IgD-negative memory B cell (primary cell): ENCODE results near the gene TOP1. TPM values are rescaled to one million over a fixed set of nuclear protein-coding genes. Genes with fewer than 3 reads are reported as not detected.
"Not testable (repeated sequence)": the region's sequence is repeated elsewhere in the genome, so short reads cannot be mapped to it uniquely, and the experiment has no call there.

Experiments
- H3K27ac Mint-ChIP-seq, 3 donors: one replicate each; pipeline ENCODE4 v1.8.0; 2020 to 2022; ENCODE audit warnings: mild to moderate bottlenecking in 3 of 3, mixed read lengths in 3 of 3, moderate library complexity in 1 of 3
- H3K27me3 Mint-ChIP-seq: one replicate; pipeline ENCODE4 v1.8.0; 2021; ENCODE audit warnings: mixed read lengths
- H3K36me3 Mint-ChIP-seq: one replicate; pipeline ENCODE4 v1.8.0; 2020; ENCODE audit warnings: mild to moderate bottlenecking, mixed read lengths
- H3K4me1 Mint-ChIP-seq, 3 donors: one replicate each; pipeline ENCODE4 v1.8.0; 2020 to 2022; ENCODE audit warnings: mixed read lengths in 3 of 3, mild to moderate bottlenecking in 1 of 3
- H3K4me3 Mint-ChIP-seq, 4 donors: one replicate each; pipeline ENCODE4 v1.8.0; 2020 to 2022; ENCODE audit warnings: mild to moderate bottlenecking in 4 of 4, mixed read lengths in 4 of 4, moderate library complexity in 3 of 4
- H3K9me3 Mint-ChIP-seq, 3 donors: one replicate each; pipeline ENCODE4 v1.8.0; 2020 to 2021; ENCODE audit warnings: mixed read lengths in 3 of 3, mild to moderate bottlenecking in 1 of 3
- polyA plus RNA-seq: library from polyadenylated mRNA; unstranded; fragments of 300-500 nt; fragmentation: Illumina TruSeq; gene quantifications from one replicate; pipeline ENCODE4 v1.2.3, GENCODE V29; 2021

TOP1 gene
- polyA plus RNA-seq, 1 donor from 2014 or later = 17.0 TPM

DNA sequence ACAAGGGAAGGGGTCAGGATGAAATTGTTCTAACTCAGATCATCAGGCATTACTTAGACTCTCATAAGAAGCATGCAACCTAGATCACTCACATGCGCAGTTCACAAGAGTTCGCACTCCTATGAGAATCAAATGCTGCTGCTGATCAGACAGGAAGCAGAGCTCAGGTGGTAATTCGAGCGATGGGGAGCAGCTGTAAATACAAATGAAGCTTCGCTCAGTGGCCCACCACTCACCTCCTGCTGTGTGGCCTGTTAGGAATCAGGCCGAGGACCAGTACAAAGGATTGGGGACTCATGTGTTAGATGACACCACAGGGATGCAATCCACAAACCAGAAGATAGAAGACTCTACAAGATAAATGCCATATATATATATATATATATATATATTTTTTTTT lies 31.5 kb upstream of the TOP1 start:
- Mint-ChIP-seq H3K27ac (no peak overlapping the region), H3K4me3 (no peak overlapping the region), H3K27me3 (no peaks in the 10 kb centered on the region), H3K9me3 (peaks cover 0 to 3% (median 0%) of the 10 kb centered on the region in 3 donors), H3K36me3 (no peaks in the 10 kb centered on the region), H3K4me1 (peaks cover 7 to 14% (median 13%) of the 10 kb centered on the region in 3 donors)

GRCh38 chr20:40999841-41000240 lies 28.8 kb upstream of the TOP1 start:
- Mint-ChIP-seq H3K9me3 (peaks cover 0 to 3% (median 0%) of the 10 kb centered on the region in 3 donors), H3K27ac (no peak overlapping the region), H3K36me3 (no peaks in the 10 kb centered on the region), H3K4me3 (no peak overlapping the region), H3K4me1 (peaks cover 13 to 14% (median 13%) of the 10 kb centered on the region in 3 donors), H3K27me3 (no peaks in the 10 kb centered on the region)

- Mint-ChIP-seq H3K36me3 (no peaks in the 10 kb centered on the region), H3K4me1 (peaks cover 13 to 14% (median 13%) of the 10 kb centered on the region in 3 donors), H3K4me3 (no peak overlapping the region), H3K27ac (no peak overlapping the region), H3K9me3 (peaks cover 0 to 5% (median 0%) of the 10 kb centered on the region in 3 donors), H3K27me3 (no peaks in the 10 kb centered on the region)
Measured at GRCh38 chr20:41000628-41001027, 28.0 kb upstream of the TOP1 start.

GRCh38 chr20:41001497-41001896 lies 27.1 kb upstream of the TOP1 start:
- Mint-ChIP-seq H3K27me3 (no peaks in the 10 kb centered on the region), H3K4me3 (no peak overlapping the region), H3K36me3 (no peaks in the 10 kb centered on the region)

GRCh38 chr20:41002842-41003142 lies 25.8 kb upstream of the TOP1 start:
- H3K27me3 Mint-ChIP-seq = no peaks in the 10 kb centered on the region
- H3K36me3 Mint-ChIP-seq = no peaks in the 10 kb centered on the region
- no peak overlapping the region for H3K27ac Mint-ChIP-seq
- peak overlapping the region in 1 of 4 donors; percentile 84 for H3K4me3 Mint-ChIP-seq
- H3K9me3 Mint-ChIP-seq = peaks cover 0 to 5% (median 0%) of the 10 kb centered on the region in 3 donors
- peaks cover 8 to 17% (median 13%) of the 10 kb centered on the region in 3 donors for H3K4me1 Mint-ChIP-seq

More at GRCh38 chr20:41001497-41001896, 27.1 kb upstream of the TOP1 start:
- Mint-ChIP-seq H3K9me3 (peaks cover 0 to 5% (median 0%) of the 10 kb centered on the region in 3 donors), H3K27ac (no peak overlapping the region), H3K4me1 (peaks cover 13 to 14% (median 13%) of the 10 kb centered on the region in 3 donors)

- Mint-ChIP-seq H3K4me1 (peaks cover 12 to 22% (median 18%) of the 10 kb centered on the region in 3 donors), H3K9me3 (peaks cover 0 to 5% (median 0%) of the 10 kb centered on the region in 3 donors), H3K36me3 (no peaks in the 10 kb centered on the region), H3K27me3 (no peaks in the 10 kb centered on the region), H3K4me3 (peak overlapping the region; percentile 12 to 84 (median 68)), H3K27ac (peak overlapping the region in 1 of 3 donors; percentile 70)
Measured at GRCh38 chr20:41003143-41003935, 25.3 kb upstream of the TOP1 start.

DNA sequence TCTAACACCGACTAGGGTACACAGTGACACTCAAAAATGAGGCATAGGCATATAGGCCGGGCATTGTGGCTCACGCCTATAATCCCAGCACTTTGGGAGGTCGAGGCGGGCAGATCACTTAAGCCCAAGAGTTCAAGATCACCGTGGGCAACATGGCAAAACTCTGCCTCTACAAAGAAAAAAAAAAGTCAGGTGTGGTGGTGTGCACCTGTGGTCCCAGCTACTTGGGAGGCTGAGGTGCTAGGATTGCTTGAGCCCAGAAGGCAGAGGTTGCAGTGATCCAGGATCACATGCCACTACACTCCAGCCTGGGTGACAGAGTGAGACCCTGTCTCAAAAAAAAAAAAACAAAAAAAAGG lies 24.7 kb upstream of the TOP1 start:
- Mint-ChIP-seq H3K27ac (peak overlapping the region in 1 of 3 donors; percentile 70), H3K4me3 (peak overlapping the region in 3 of 4 donors; percentile 56 to 84 (median 80)), H3K4me1 (peaks cover 14 to 21% (median 19%) of the 10 kb centered on the region in 3 donors)
- H3K36me3 Mint-ChIP-seq, H3K27me3 Mint-ChIP-seq, H3K9me3 Mint-ChIP-seq: not testable (repeated sequence)

DNA sequence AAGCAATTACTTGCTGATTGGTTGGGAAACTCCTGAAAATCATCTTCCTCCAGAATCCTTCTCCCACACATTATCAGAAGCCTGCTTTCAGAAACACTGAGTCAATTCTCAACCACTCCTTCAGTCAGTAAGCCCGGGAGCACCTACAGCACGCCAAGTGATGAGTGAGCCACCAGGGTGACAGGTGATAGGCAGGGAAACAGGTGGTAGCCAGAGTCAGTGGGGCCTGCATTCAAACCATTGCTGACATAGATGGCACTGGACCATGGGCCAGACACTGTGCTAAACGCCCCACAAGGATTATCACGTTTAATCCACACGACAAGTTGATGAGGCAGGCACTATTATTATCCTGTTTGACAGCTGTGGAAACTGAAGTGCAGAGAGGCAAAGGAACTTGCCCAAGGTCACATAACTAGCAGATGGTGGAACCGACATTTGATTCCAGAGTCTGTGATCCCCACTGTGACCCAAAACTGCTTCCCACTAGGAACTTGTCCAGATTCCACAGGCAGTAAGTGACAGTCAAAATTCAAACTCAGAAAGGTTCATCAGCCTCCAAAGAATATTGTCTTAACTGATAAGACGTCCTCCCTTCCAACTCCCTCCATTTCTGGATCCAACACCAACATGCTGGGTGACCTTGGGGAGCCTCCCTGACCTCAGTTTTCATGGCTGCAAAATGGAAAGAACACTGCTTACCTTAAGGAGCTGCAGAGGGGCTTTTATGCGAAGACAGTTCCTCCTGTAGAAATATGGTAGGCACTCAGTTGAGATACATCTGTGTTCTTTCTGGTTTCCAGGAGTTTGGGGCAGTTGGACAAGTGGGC lies 23.9 kb upstream of the TOP1 start:
- H3K4me3 Mint-ChIP-seq = no peak overlapping the region
- no peak overlapping the region for H3K27ac Mint-ChIP-seq
- H3K4me1 Mint-ChIP-seq = peaks cover 15 to 19% (median 17%) of the 10 kb centered on the region in 3 donors
- H3K36me3 Mint-ChIP-seq = no peaks in the 10 kb centered on the region
- H3K27me3 Mint-ChIP-seq = no peaks in the 10 kb centered on the region
- H3K9me3 Mint-ChIP-seq = peaks cover 0 to 4% (median 0%) of the 10 kb centered on the region in 3 donors

DNA sequence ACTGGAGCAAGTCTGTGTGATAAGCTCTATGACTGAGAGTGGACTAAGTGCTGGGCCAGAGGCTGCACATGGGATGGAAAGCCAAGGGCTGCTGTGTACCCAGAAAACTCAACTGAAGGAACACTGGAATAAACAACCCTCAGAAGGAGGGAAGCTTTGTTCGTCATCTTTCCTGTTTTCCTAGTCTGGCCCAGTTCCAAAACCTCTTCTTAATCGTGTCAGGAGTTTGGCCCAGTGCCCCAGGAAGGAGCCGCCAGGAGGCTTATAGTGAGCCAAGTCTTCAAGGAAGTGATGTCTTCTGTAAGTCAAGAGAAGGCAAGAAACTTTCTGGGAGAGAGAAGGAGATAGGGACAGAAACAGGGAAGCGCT lies 23.3 kb upstream of the TOP1 start:
- Mint-ChIP-seq H3K36me3 (no peaks in the 10 kb centered on the region), H3K9me3 (peaks cover 0 to 2% (median 0%) of the 10 kb centered on the region in 3 donors), H3K4me3 (no peak overlapping the region), H3K27ac (no peak overlapping the region), H3K4me1 (peaks cover 17 to 22% (median 17%) of the 10 kb centered on the region in 3 donors), H3K27me3 (no peaks in the 10 kb centered on the region)

- Mint-ChIP-seq H3K9me3 (peaks cover 0 to 2% (median 0%) of the 10 kb centered on the region in 3 donors), H3K27ac (no peak overlapping the region), H3K4me1 (peaks cover 17 to 22% (median 18%) of the 10 kb centered on the region in 3 donors), H3K4me3 (no peak overlapping the region), H3K36me3 (no peaks in the 10 kb centered on the region), H3K27me3 (no peaks in the 10 kb centered on the region)
Measured at GRCh38 chr20:41006126-41006935, 22.3 kb upstream of the TOP1 start.

DNA sequence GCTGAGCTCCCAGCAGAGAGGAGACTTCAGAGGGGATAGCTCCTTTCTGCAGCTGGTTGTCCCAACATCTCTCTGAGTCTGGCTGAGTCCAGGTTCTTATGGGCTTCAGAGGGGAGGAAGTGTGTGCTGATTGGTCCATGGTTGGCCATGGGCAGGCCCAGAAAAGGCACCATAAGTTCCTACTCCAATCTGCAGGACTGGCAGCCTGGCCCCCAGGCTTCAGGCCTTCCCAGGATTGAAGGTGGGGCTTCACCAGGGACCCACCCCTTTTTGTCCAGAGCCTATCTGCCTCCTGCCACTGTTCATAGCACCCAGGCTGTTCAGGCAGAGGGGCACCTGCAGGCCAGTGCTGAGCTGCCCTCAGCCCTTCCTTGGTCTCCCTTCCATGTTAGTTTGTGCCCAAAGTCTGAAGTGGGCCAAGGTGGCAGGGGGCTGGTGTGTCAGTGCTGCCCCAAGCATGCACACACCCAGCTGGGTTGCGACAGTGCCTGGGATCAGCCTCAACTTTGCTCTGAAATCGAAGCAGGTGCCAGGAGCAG lies 21.6 kb upstream of the TOP1 start:
- Mint-ChIP-seq H3K4me3 (no peak overlapping the region), H3K36me3 (no peaks in the 10 kb centered on the region), H3K27me3 (no peaks in the 10 kb centered on the region), H3K27ac (no peak overlapping the region), H3K4me1 (peaks cover 24 to 29% (median 25%) of the 10 kb centered on the region in 3 donors), H3K9me3 (peaks cover 0 to 2% (median 0%) of the 10 kb centered on the region in 3 donors)

GRCh38 chr20:41007481-41007880 lies 21.1 kb upstream of the TOP1 start:
- Mint-ChIP-seq H3K36me3 (no peaks in the 10 kb centered on the region), H3K27ac (peak overlapping the region in 1 of 3 donors; percentile 19), H3K9me3 (peaks cover 0 to 2% (median 0%) of the 10 kb centered on the region in 3 donors), H3K4me1 (peaks cover 29 to 34% (median 29%) of the 10 kb centered on the region in 3 donors), H3K27me3 (no peaks in the 10 kb centered on the region), H3K4me3 (no peak overlapping the region)

DNA sequence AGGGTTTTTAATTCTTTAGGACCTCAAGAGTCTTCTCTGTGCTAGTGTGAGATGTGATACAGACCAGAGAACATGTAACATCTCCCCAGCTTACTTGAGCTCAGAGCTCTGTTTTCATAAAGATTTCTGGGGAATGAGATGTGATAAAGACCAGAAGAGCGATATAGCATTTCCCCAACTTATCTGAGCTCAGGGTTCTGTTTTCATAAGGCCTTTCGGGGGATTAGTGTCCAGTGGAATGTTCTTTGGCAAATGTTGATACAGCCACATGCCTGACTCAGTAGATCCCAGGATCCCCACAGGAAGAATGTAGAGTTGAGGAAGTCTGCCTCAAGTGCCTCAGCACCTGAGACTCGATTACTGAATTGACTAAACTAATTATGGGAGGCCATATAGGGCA lies 18.7 kb upstream of the TOP1 start:
- Mint-ChIP-seq H3K27ac (no peak overlapping the region), H3K36me3 (no peaks in the 10 kb centered on the region), H3K4me3 (peak overlapping the region in 1 of 4 donors; percentile 19)

DNA sequence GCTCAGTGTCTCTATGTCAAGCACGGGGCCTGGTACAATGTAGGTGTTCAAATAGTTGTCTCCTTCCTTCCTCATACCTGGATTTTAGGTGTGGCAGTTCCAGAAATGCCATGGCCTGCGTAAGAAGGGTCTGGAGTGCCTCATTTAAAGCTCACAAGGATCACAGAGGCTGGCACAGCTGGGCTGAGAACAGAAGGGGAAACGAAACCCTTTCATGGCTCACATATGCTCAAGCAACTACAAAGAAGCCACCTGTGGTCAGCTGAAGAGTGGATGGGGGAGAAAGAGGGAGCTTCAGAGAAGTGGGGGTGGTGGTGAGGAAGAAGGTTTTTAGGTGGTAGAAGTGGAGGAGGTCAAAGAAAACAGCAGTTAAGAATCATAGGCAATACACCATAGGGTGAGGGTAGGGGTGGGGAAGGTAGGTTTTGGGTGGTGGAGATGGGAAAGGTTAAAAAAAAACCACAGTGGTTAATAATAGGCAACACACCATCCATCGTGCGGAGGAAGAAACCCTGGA lies 17.0 kb upstream of the TOP1 start:
- peaks cover 25 to 34% (median 27%) of the 10 kb centered on the region in 3 donors for H3K4me1 Mint-ChIP-seq
- H3K36me3 Mint-ChIP-seq = no peaks in the 10 kb centered on the region
- peak overlapping the region in 3 of 4 donors; percentile 18 to 72 (median 70) for H3K4me3 Mint-ChIP-seq
- H3K9me3 Mint-ChIP-seq = no peaks in the 10 kb centered on the region
- no peaks in the 10 kb centered on the region for H3K27me3 Mint-ChIP-seq
- H3K27ac Mint-ChIP-seq = peak overlapping the region in 2 of 3 donors; percentile 8 to 92

More for the DNA sequence above, 18.7 kb upstream of the TOP1 start:
- H3K9me3 Mint-ChIP-seq = peaks cover 0 to 2% (median 0%) of the 10 kb centered on the region in 3 donors
- peaks cover 25 to 32% (median 27%) of the 10 kb centered on the region in 3 donors for H3K4me1 Mint-ChIP-seq
- no peaks in the 10 kb centered on the region for H3K27me3 Mint-ChIP-seq
